Measurements from ENCODE around the gene NEK6. TPM values are rescaled to one million over a fixed set of nuclear protein-coding genes. Genes with fewer than 3 reads are reported as not detected.

NEK6 gene
- total RNA-seq, 4 donors from 2014 or later = 14.1 to 21.9 (median 15.1) TPM

- Histone ChIP-seq H3K4me3 (no peak overlapping the region), H3K36me3 (peaks cover 0 to 28% (median 14%) of the 10 kb centered on the region in 4 donors), H3K27ac (replicated peaks in 1 of 4) (no peak overlapping the region), H3K27me3 (no peaks in the 10 kb centered on the region), H3K4me1 (peaks cover 18 to 31% (median 30%) of the 10 kb centered on the region in 4 donors), H3K9me3 (no peaks in the 10 kb centered on the region)
- no peak for DNase-seq (ENCODE audit: extremely low spot score)
- TF ChIP-seq, protein P1, sequence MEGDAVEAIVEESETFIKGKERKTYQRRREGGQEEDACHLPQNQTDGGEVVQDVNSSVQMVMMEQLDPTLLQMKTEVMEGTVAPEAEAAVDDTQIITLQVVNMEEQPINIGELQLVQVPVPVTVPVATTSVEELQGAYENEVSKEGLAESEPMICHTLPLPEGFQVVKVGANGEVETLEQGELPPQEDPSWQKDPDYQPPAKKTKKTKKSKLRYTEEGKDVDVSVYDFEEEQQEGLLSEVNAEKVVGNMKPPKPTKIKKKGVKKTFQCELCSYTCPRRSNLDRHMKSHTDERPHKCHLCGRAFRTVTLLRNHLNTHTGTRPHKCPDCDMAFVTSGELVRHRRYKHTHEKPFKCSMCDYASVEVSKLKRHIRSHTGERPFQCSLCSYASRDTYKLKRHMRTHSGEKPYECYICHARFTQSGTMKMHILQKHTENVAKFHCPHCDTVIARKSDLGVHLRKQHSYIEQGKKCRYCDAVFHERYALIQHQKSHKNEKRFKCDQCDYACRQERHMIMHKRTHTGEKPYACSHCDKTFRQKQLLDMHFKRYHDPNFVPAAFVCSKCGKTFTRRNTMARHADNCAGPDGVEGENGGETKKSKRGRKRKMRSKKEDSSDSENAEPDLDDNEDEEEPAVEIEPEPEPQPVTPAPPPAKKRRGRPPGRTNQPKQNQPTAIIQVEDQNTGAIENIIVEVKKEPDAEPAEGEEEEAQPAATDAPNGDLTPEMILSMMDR (IDR thresholded peaks at IDR 0.05) = no peak
- TF ChIP-seq POLR2A (IDR thresholded peaks at IDR 0.05; ENCODE audit: low read depth) (no peak), EP300 (IDR thresholded peaks at IDR 0.05) (no peak), POLR2AphosphoS5 (IDR thresholded peaks at IDR 0.05) (no peak)
- intact Hi-C loops (cut with DNase I) = no loop called here
- WGBS = 62% methylated on average over 8 of the region's 10 CpGs
Observed at GRCh38 chr9:124377551-124378406, 120.0 kb downstream of the NEK6 start.

DNA sequence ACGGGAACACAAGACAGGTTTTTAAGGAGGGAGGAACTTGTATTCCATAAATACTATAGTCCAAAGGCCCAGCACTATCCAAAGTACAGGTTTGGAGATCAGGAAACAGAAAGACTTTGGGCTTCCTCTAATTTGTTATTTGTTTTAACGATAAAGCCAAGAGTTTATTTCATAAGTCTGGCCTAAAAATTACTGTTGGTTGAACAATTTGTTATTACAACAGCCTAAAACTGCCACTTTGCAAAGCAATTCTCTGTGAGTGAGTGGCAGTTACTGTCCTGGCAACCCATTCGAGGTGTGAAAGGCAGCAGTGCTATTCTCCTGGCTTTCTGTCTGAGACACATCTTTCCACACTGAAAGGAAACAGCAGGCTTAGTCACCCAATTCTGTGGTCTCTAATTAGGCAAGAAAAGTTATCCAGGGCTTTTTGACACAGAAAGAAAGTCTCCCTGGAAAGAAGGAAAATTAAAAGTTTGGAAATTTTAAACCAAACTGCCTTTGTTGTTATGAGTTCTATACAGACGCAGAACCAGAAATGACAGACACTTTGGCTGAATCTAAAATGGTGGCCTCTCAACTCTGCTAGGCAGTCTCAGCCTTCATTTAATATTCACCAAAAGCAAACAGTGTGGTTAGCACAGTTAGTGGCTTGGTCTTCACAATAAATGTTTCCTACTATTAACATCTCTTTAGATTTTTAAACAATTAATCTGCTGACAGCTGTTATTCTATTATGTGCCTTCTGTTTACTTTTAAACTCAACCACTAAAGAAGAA lies 123.6 kb downstream of the NEK6 start:
- no peak for TF ChIP-seq POLR2AphosphoS5 (IDR thresholded peaks at IDR 0.05)
- no peak for TF ChIP-seq EP300 (IDR thresholded peaks at IDR 0.05)
- TF ChIP-seq, protein P1 (IDR thresholded peaks at IDR 0.05) = no peak
- TF ChIP-seq POLR2A (IDR thresholded peaks at IDR 0.05; ENCODE audit: low read depth) = no peak
- WGBS = 82% methylated on average over 4 of the region's 4 CpGs
- Histone ChIP-seq H3K4me3 (no peak overlapping the region), H3K9me3 (no peaks in the 10 kb centered on the region), H3K27ac (replicated peaks in 1 of 4) (no peak overlapping the region), H3K4me1 (peaks cover 19 to 28% (median 24%) of the 10 kb centered on the region in 4 donors), H3K27me3 (no peaks in the 10 kb centered on the region), H3K36me3 (peaks cover 0 to 42% (median 26%) of the 10 kb centered on the region in 4 donors)
- intact Hi-C loops (cut with DNase I) = no loop called here
- no peak for DNase-seq (ENCODE audit: extremely low spot score)

DNA sequence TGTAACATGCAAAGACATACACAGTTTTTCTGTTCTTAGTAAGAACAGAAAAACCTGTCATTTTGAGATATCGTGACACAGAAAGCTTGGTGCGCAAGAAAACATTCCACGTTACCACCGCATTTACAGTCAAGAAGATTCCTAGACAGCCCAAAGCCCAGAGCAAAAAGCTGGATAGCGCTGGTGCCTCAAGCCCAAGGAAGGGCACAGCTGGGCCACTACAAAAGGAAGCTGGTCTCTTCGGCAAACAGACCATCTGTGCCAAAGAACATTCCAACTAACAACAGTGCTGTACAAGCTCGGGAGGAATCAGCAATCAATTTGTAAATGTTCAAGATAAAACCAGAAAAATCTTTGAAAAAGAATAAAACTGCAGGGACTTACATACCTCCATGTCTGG lies 126.5 kb downstream of the NEK6 start:
- Histone ChIP-seq H3K9me3 (no peaks in the 10 kb centered on the region), H3K27ac (replicated peaks in 1 of 4) (no peak overlapping the region), H3K4me3 (no peak overlapping the region), H3K4me1 (peaks cover 13 to 21% (median 17%) of the 10 kb centered on the region in 4 donors), H3K36me3 (peaks cover 0 to 42% (median 26%) of the 10 kb centered on the region in 4 donors), H3K27me3 (no peaks in the 10 kb centered on the region)
- WGBS = 90% methylated on average over 7 of the region's 7 CpGs
- intact Hi-C loops (cut with DNase I) = no loop called here
- TF ChIP-seq EP300 (IDR thresholded peaks at IDR 0.05) (no peak), POLR2A (IDR thresholded peaks at IDR 0.05; ENCODE audit: low read depth) (no peak), POLR2AphosphoS5 (IDR thresholded peaks at IDR 0.05) (no peak)
- TF ChIP-seq, protein P1 (IDR thresholded peaks at IDR 0.05) = no peak
- DNase-seq (ENCODE audit: extremely low spot score) = no peak

GRCh38 chr9:124384846-124385245 lies 127.1 kb downstream of the NEK6 start:
- intact Hi-C loops (cut with DNase I) = no loop called here
- Histone ChIP-seq H3K4me3 (no peak overlapping the region), H3K9me3 (no peaks in the 10 kb centered on the region), H3K36me3 (peaks cover 0 to 36% (median 21%) of the 10 kb centered on the region in 4 donors), H3K27me3 (no peaks in the 10 kb centered on the region), H3K4me1 (peaks cover 18 to 27% (median 23%) of the 10 kb centered on the region in 4 donors), H3K27ac (replicated peaks in 1 of 4) (no peak overlapping the region)
- TF ChIP-seq EP300 (IDR thresholded peaks at IDR 0.05) (no peak), POLR2AphosphoS5 (IDR thresholded peaks at IDR 0.05) (no peak), POLR2A (IDR thresholded peaks at IDR 0.05; ENCODE audit: low read depth) (no peak)
- TF ChIP-seq, protein P1 (IDR thresholded peaks at IDR 0.05) = no peak
- 93% methylated on average over 5 of the region's 5 CpGs for whole genome bisulfite sequencing
- no peak for DNase-seq (ENCODE audit: extremely low spot score)

All from esophagus muscularis mucosa (tissue), 4 donors.